Vagina (tissue), 2 donors: ENCODE measurements around the gene CAPN3. TPM values are rescaled to one million over a fixed set of nuclear protein-coding genes. Genes with fewer than 3 reads are reported as not detected.

Source experiments
- DNase-seq, 2 donors: peaks; one replicate each; pipeline ENCODE4 v3.0.0-alpha.2; 2017; ENCODE audit errors: extremely low spot score in 2 of 2
- H3K27ac ChIP-seq: fragments of 200-600 bp; sonication (generic); one replicate; pipeline ENCODE4 v1.5.1; 2019
- H3K27me3 ChIP-seq: fragments of 200-600 bp; sonication (generic); one replicate; pipeline ENCODE4 v1.5.1; 2019
- H3K36me3 ChIP-seq, 2 donors: fragments of 200-600 bp; sonication (generic); one replicate each; pipeline ENCODE4 v1.5.1; 2017 to 2019
- H3K4me1 ChIP-seq: fragments of 200-600 bp; sonication (generic); one replicate; pipeline ENCODE4 v1.5.1; 2019
- H3K4me3 ChIP-seq, 2 donors: fragments of 200-600 bp; sonication (generic); 1 replicate in 1 of 2; 2 replicates in 1 of 2; pipeline ENCODE4 v1.5.1; 2016 to 2019
- H3K9me3 ChIP-seq: fragments of 200-600 bp; sonication (generic); one replicate; pipeline ENCODE4 v1.5.1; 2019
- CTCF ChIP-seq, 3 experiments: fragments of 450-650 bp in 2 of 3; fragments of 200-600 bp in 1 of 3; sonication (generic) in 1 of 3; IDR thresholded peaks; one replicate each; pipeline ENCODE4 v1.5.1; 2017 to 2019; ENCODE audit warnings: antibody characterized with exemption in 3 of 3, mild to moderate bottlenecking in 2 of 3, moderate library complexity in 2 of 3
- POLR2A ChIP-seq, 2 donors: fragments of 450-650 bp; IDR thresholded peaks; one replicate each; pipeline ENCODE4 v1.6.1; 2017; ENCODE audit warnings: antibody characterized with exemption in 2 of 2, mild to moderate bottlenecking in 2 of 2, moderate library complexity in 2 of 2
- POLR2AphosphoS5 ChIP-seq, 2 donors: sonication (generic); formaldehyde crosslinking; IDR thresholded peaks; one replicate each; pipeline ENCODE4 v1.9.0; 2017; ENCODE audit warnings: antibody characterized with exemption in 2 of 2, mild to moderate bottlenecking in 2 of 2, low read depth in 1 of 2; ENCODE audit not compliant: insufficient read depth in 1 of 2
- intact Hi-C: fragments of 100-400 bp; cut with DNase I; formaldehyde crosslinking; loops from one replicate; pipeline ENCODE4 v1.15.1; 2023
- total RNA-seq: library from RNA; depleted of rRNA; stranded (reverse); fragments of >200 nt; gene quantifications from one replicate; pipeline ENCODE4 v1.2.3, GENCODE V29; 2016

CAPN3 gene
- total RNA-seq, 1 donor from 2014 or later = 18.4 TPM

DNA sequence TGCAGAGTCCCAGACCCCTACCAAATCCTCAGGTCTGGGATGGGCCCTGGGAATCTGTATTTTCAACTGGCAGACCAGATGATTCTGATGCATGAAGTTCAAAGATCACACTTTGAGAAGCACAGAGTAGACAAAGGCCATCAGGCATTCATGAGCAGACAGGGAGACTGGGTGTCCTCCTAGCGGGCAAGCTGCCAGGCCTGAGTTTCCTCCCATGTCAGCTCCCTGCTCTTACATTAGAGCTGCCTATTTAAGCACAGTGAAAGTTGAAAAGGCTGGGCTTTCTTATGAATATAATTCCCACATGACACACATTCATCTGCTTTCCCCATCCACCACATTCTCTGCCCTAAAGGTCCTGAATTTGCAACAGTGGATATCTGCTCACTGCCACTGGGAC lies 14.0 kb downstream of the CAPN3 start:
- no peak for TF ChIP-seq POLR2AphosphoS5 (IDR thresholded peaks at IDR 0.05; ENCODE audit: insufficient read depth in 1 of 2, low read depth in 1 of 2)
- no peak for TF ChIP-seq CTCF (IDR thresholded peaks at IDR 0.05)
- no peak for TF ChIP-seq POLR2A (IDR thresholded peaks at IDR 0.05)
- no peak overlapping the region for H3K27ac ChIP-seq
- H3K36me3 ChIP-seq = no peaks in the 10 kb centered on the region
- no peaks in the 10 kb centered on the region for H3K4me1 ChIP-seq
- no peaks in the 10 kb centered on the region for H3K27me3 ChIP-seq
- no peak overlapping the region for H3K4me3 ChIP-seq
- no peaks in the 10 kb centered on the region for H3K9me3 ChIP-seq
- no peak for DNase-seq
- intact Hi-C loops = no loop called here

GRCh38 chr15:42373936-42374335 lies 14.6 kb downstream of the CAPN3 start:
- H3K27ac ChIP-seq = no peak overlapping the region
- no peaks in the 10 kb centered on the region for H3K9me3 ChIP-seq
- H3K4me1 ChIP-seq = no peaks in the 10 kb centered on the region
- DNase-seq = no peak
- H3K4me3 ChIP-seq = no peak overlapping the region
- H3K27me3 ChIP-seq = no peaks in the 10 kb centered on the region
- H3K36me3 ChIP-seq = no peaks in the 10 kb centered on the region
- TF ChIP-seq CTCF (IDR thresholded peaks at IDR 0.05) (no peak), POLR2A (IDR thresholded peaks at IDR 0.05) (no peak), POLR2AphosphoS5 (IDR thresholded peaks at IDR 0.05; ENCODE audit: insufficient read depth in 1 of 2, low read depth in 1 of 2) (no peak)
- intact Hi-C loops = no loop called here

DNA sequence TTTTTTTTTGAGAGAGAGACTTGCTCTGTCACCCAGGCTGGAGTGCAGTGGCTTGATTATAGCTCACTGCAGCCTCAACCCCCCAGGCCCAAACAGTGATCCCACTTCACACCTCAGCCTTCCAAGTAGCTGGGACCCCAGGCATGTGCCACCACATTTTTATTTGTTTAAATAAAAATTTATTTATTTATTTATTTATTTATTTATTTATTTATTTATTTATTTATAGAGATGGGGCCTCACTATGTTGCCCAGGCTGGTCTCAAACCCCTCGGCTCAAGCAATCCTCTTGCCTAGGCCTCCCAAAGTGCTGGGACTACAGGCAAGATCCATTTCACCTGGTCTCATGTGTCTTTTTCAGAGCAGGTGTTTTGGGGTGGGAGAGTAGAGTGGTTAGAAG lies 15.5 kb downstream of the CAPN3 start:
- Histone ChIP-seq H3K4me1 (no peaks in the 10 kb centered on the region), H3K9me3 (no peaks in the 10 kb centered on the region), H3K4me3 (no peak overlapping the region), H3K27ac (no peak overlapping the region), H3K27me3 (no peaks in the 10 kb centered on the region), H3K36me3 (no peaks in the 10 kb centered on the region)
- intact Hi-C loops = no loop called here
- no peak for DNase-seq
- no peak for TF ChIP-seq POLR2AphosphoS5 (IDR thresholded peaks at IDR 0.05; ENCODE audit: insufficient read depth in 1 of 2, low read depth in 1 of 2)
- TF ChIP-seq CTCF (IDR thresholded peaks at IDR 0.05) = no peak
- TF ChIP-seq POLR2A (IDR thresholded peaks at IDR 0.05) = no peak

DNA sequence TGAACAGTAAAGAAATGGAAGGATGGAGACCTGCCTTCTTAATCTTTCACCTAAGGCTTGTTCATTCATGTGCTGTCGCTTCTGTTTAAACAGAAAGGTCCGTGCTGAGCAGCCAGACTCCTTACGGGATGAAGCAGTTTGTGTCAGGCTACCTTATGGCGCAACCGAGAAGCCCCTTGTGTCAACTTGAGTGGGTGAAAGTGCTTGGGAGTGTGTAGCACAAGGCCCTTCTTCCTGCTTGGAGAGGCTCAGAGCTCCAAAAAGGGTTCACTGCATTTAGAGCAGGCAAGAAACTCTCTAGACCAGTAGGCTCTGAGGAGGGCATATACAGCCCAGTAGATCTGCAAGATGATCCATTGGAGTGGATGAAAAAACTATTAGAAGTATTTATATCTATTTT lies 16.0 kb downstream of the CAPN3 start:
- DNase-seq = no peak
- no peaks in the 10 kb centered on the region for H3K27me3 ChIP-seq
- H3K9me3 ChIP-seq = no peaks in the 10 kb centered on the region
- intact Hi-C loops = no loop called here
- no peaks in the 10 kb centered on the region for H3K36me3 ChIP-seq
- no peak overlapping the region for H3K4me3 ChIP-seq
- no peak overlapping the region for H3K27ac ChIP-seq
- TF ChIP-seq POLR2AphosphoS5 (IDR thresholded peaks at IDR 0.05; ENCODE audit: insufficient read depth in 1 of 2, low read depth in 1 of 2) (no peak), POLR2A (IDR thresholded peaks at IDR 0.05) (no peak), CTCF (IDR thresholded peaks at IDR 0.05) (no peak)
- no peaks in the 10 kb centered on the region for H3K4me1 ChIP-seq

- H3K27me3 ChIP-seq = no peaks in the 10 kb centered on the region
- intact Hi-C loops = no loop called here
- no peaks in the 10 kb centered on the region for H3K4me1 ChIP-seq
- no peak for DNase-seq
- H3K9me3 ChIP-seq = no peaks in the 10 kb centered on the region
- H3K36me3 ChIP-seq = no peaks in the 10 kb centered on the region
- TF ChIP-seq CTCF (IDR thresholded peaks at IDR 0.05) (no peak), POLR2AphosphoS5 (IDR thresholded peaks at IDR 0.05; ENCODE audit: insufficient read depth in 1 of 2, low read depth in 1 of 2) (no peak), POLR2A (IDR thresholded peaks at IDR 0.05) (no peak)
- H3K4me3 ChIP-seq = no peak overlapping the region
- H3K27ac ChIP-seq = no peak overlapping the region
Measured at GRCh38 chr15:42375941-42376340, 16.6 kb downstream of the CAPN3 start.
